ENCODE results near the gene MAP7. TPM values are rescaled to one million over a fixed set of nuclear protein-coding genes. Genes with fewer than 3 reads are reported as not detected.

The MAP7 gene
- total and polyA plus RNA-seq, 9 of the 15 experiments (the other 6 are each of a cell fraction or from before 2014, with no cell fraction given) = 0.76 to 7.7 (median 3.9) TPM

DNA sequence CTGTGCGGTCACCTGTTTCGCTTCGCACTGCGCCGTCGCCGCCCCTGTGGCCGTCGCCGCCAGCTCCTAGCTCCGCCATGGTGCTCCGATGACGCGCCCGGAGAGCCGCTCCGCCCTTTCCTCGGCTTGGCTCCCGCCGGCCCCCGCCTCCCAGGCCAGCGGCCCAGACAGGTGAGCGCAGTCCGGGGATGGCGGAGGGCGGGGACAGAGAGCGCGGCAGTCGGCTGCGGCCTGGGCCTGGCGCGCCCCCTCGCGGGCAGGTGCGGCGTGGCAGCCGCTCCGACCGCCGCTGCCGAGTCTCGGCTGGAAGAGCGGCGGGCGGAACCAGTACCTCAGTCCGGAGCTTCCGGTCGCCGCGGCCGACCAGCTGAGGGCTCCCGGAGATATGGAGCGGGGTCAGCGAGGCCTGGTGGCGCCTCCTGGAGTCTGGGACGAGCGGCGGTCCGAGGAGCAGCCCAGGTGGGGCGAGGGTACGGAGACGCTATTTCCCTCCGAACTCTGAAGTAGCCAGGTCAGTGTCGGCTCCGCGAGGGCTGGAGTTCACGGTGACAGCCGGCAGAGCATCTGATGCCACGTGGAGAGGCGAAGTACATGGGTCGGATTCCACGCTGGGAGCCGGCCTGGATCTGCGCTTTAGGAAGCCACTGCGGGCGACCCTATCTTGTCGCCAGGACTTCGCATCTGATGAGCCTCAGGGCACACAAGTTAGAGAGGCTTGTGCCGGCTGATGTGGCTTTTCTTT lies at the start of gene MAP7 (continued):
- TF ChIP-seq, protein P1, sequence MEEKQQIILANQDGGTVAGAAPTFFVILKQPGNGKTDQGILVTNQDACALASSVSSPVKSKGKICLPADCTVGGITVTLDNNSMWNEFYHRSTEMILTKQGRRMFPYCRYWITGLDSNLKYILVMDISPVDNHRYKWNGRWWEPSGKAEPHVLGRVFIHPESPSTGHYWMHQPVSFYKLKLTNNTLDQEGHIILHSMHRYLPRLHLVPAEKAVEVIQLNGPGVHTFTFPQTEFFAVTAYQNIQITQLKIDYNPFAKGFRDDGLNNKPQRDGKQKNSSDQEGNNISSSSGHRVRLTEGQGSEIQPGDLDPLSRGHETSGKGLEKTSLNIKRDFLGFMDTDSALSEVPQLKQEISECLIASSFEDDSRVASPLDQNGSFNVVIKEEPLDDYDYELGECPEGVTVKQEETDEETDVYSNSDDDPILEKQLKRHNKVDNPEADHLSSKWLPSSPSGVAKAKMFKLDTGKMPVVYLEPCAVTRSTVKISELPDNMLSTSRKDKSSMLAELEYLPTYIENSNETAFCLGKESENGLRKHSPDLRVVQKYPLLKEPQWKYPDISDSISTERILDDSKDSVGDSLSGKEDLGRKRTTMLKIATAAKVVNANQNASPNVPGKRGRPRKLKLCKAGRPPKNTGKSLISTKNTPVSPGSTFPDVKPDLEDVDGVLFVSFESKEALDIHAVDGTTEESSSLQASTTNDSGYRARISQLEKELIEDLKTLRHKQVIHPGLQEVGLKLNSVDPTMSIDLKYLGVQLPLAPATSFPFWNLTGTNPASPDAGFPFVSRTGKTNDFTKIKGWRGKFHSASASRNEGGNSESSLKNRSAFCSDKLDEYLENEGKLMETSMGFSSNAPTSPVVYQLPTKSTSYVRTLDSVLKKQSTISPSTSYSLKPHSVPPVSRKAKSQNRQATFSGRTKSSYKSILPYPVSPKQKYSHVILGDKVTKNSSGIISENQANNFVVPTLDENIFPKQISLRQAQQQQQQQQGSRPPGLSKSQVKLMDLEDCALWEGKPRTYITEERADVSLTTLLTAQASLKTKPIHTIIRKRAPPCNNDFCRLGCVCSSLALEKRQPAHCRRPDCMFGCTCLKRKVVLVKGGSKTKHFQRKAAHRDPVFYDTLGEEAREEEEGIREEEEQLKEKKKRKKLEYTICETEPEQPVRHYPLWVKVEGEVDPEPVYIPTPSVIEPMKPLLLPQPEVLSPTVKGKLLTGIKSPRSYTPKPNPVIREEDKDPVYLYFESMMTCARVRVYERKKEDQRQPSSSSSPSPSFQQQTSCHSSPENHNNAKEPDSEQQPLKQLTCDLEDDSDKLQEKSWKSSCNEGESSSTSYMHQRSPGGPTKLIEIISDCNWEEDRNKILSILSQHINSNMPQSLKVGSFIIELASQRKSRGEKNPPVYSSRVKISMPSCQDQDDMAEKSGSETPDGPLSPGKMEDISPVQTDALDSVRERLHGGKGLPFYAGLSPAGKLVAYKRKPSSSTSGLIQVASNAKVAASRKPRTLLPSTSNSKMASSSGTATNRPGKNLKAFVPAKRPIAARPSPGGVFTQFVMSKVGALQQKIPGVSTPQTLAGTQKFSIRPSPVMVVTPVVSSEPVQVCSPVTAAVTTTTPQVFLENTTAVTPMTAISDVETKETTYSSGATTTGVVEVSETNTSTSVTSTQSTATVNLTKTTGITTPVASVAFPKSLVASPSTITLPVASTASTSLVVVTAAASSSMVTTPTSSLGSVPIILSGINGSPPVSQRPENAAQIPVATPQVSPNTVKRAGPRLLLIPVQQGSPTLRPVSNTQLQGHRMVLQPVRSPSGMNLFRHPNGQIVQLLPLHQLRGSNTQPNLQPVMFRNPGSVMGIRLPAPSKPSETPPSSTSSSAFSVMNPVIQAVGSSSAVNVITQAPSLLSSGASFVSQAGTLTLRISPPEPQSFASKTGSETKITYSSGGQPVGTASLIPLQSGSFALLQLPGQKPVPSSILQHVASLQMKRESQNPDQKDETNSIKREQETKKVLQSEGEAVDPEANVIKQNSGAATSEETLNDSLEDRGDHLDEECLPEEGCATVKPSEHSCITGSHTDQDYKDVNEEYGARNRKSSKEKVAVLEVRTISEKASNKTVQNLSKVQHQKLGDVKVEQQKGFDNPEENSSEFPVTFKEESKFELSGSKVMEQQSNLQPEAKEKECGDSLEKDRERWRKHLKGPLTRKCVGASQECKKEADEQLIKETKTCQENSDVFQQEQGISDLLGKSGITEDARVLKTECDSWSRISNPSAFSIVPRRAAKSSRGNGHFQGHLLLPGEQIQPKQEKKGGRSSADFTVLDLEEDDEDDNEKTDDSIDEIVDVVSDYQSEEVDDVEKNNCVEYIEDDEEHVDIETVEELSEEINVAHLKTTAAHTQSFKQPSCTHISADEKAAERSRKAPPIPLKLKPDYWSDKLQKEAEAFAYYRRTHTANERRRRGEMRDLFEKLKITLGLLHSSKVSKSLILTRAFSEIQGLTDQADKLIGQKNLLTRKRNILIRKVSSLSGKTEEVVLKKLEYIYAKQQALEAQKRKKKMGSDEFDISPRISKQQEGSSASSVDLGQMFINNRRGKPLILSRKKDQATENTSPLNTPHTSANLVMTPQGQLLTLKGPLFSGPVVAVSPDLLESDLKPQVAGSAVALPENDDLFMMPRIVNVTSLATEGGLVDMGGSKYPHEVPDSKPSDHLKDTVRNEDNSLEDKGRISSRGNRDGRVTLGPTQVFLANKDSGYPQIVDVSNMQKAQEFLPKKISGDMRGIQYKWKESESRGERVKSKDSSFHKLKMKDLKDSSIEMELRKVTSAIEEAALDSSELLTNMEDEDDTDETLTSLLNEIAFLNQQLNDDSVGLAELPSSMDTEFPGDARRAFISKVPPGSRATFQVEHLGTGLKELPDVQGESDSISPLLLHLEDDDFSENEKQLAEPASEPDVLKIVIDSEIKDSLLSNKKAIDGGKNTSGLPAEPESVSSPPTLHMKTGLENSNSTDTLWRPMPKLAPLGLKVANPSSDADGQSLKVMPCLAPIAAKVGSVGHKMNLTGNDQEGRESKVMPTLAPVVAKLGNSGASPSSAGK (IDR thresholded peaks at IDR 0.05) = peak; percentile 78
- TF ChIP-seq, protein P2, sequence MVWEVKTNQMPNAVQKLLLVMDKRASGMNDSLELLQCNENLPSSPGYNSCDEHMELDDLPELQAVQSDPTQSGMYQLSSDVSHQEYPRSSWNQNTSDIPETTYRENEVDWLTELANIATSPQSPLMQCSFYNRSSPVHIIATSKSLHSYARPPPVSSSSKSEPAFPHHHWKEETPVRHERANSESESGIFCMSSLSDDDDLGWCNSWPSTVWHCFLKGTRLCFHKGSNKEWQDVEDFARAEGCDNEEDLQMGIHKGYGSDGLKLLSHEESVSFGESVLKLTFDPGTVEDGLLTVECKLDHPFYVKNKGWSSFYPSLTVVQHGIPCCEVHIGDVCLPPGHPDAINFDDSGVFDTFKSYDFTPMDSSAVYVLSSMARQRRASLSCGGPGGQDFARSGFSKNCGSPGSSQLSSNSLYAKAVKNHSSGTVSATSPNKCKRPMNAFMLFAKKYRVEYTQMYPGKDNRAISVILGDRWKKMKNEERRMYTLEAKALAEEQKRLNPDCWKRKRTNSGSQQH (CRISPR knock-in tag; IDR thresholded peaks at IDR 0.05) = no peak
- no peak for TF ChIP-seq RBM39 (optimal IDR thresholded peaks at IDR 0.05; ENCODE audit: low read depth, low read length)
- TF ChIP-seq TARDBP (IDR thresholded peaks at IDR 0.05) = peak; percentile 49; the same call in 1 of the 2 replicates
- TF ChIP-seq FOXP1 (CRISPR knock-in tag; IDR thresholded peaks at IDR 0.05) = peak; percentile 90; the same call in 1 of the 2 replicates
- peak; percentile 21 for TF ChIP-seq PHF20 (IDR thresholded peaks at IDR 0.05; ENCODE audit: partially characterized antibody)
